ENCODE results near the gene IL17C. TPM values are rescaled to one million over a fixed set of nuclear protein-coding genes. Genes with fewer than 3 reads are reported as not detected.

IL17C gene
- polyA plus RNA-seq, 1 donor from 2014 or later: not detected

- Histone ChIP-seq H3K36me3 (ENCODE audit: insufficient read depth, low read length) (no peaks in the 10 kb centered on the region), H3K27ac (ENCODE audit: low read length) (no peak overlapping the region)
- TF ChIP-seq REST (IDR thresholded peaks at IDR 0.05; ENCODE audit: borderline replicate concordance) (no peak), EP300 (conservative IDR thresholded peaks at IDR 0.05; ENCODE audit: poor library complexity, severe bottlenecking) (no peak), RAD21 (conservative IDR thresholded peaks at IDR 0.05) (no peak), SMC3 (conservative IDR thresholded peaks at IDR 0.05; ENCODE audit: poor library complexity) (no peak), POLR2AphosphoS5 (IDR thresholded peaks at IDR 0.05) (no peak), EZH2 (IDR thresholded peaks at IDR 0.05; ENCODE audit: borderline replicate concordance, insufficient read depth, low read length, poor library complexity, severe bottlenecking) (no peak), TAF1 (IDR thresholded peaks at IDR 0.05; ENCODE audit: low read depth) (no peak), MXI1 (conservative IDR thresholded peaks at IDR 0.05; ENCODE audit: poor library complexity, severe bottlenecking) (no peak), CTCF (IDR thresholded peaks at IDR 0.05; ENCODE audit: poor library complexity, severe bottlenecking) (no peak)
Observed at GRCh38 chr16:88631384-88631783, 7.0 kb upstream of the IL17C start.

GRCh38 chr16:88631920-88632586 lies 6.3 kb upstream of the IL17C start:
- no peak overlapping the region for H3K9ac ChIP-seq (ENCODE audit: low read length)
- no peak overlapping the region for H3K27ac ChIP-seq (ENCODE audit: low read length)
- no peaks in the 10 kb centered on the region for H3F3A ChIP-seq (ENCODE audit: insufficient read depth, low read length, poor library complexity, severe bottlenecking)
- H3K4me2 ChIP-seq (ENCODE audit: low read length): no peak overlapping the region
- H3K36me3 ChIP-seq (ENCODE audit: insufficient read depth, low read length): no peaks in the 10 kb centered on the region
- no peak for TF ChIP-seq SMC3 (conservative IDR thresholded peaks at IDR 0.05; ENCODE audit: poor library complexity)
- TF ChIP-seq MXI1 (conservative IDR thresholded peaks at IDR 0.05; ENCODE audit: poor library complexity, severe bottlenecking): no peak
- no peak for TF ChIP-seq CTCF (IDR thresholded peaks at IDR 0.05; ENCODE audit: poor library complexity, severe bottlenecking)
- no peak for TF ChIP-seq RAD21 (conservative IDR thresholded peaks at IDR 0.05)
- no peak for TF ChIP-seq REST (IDR thresholded peaks at IDR 0.05; ENCODE audit: borderline replicate concordance)
- TF ChIP-seq EZH2 (IDR thresholded peaks at IDR 0.05; ENCODE audit: borderline replicate concordance, insufficient read depth, low read length, poor library complexity, severe bottlenecking): no peak
- TF ChIP-seq EP300 (conservative IDR thresholded peaks at IDR 0.05; ENCODE audit: poor library complexity, severe bottlenecking): no peak
- no peak for TF ChIP-seq POLR2AphosphoS5 (IDR thresholded peaks at IDR 0.05)
- TF ChIP-seq TAF1 (IDR thresholded peaks at IDR 0.05; ENCODE audit: low read depth): no peak
- no peak overlapping the region for H2AFZ ChIP-seq (ENCODE audit: low read depth, low read length)
- no peaks in the 10 kb centered on the region for H3K79me2 ChIP-seq (replicated peaks; ENCODE audit: insufficient read depth, low read length)
- no peak overlapping the region for H3K4me3 ChIP-seq (ENCODE audit: low read length)
- H3K9me2 ChIP-seq (ENCODE audit: insufficient read depth, low read length): no peaks in the 10 kb centered on the region
- H3K9me3 ChIP-seq (ENCODE audit: low read length): no peaks in the 10 kb centered on the region
- H3K27me3 ChIP-seq (ENCODE audit: insufficient read depth, low read depth, low read length): peaks cover 13% of the 10 kb centered on the region
- no peaks in the 10 kb centered on the region for H4K20me1 ChIP-seq (ENCODE audit: insufficient read depth)

More at GRCh38 chr16:88631384-88631783, 7.0 kb upstream of the IL17C start:
- Histone ChIP-seq H4K20me1 (ENCODE audit: insufficient read depth) (no peaks in the 10 kb centered on the region), H3K9ac (ENCODE audit: low read length) (no peak overlapping the region), H3F3A (ENCODE audit: insufficient read depth, low read length, poor library complexity, severe bottlenecking) (no peaks in the 10 kb centered on the region), H3K79me2 (replicated peaks; ENCODE audit: insufficient read depth, low read length) (no peaks in the 10 kb centered on the region), H3K9me2 (ENCODE audit: insufficient read depth, low read length) (no peaks in the 10 kb centered on the region), H2AFZ (ENCODE audit: low read depth, low read length) (no peak overlapping the region), H3K4me3 (ENCODE audit: low read length) (no peak overlapping the region), H3K27me3 (ENCODE audit: insufficient read depth, low read depth, low read length) (peaks cover 13% of the 10 kb centered on the region), H3K4me2 (ENCODE audit: low read length) (no peak overlapping the region), H3K9me3 (ENCODE audit: low read length) (no peaks in the 10 kb centered on the region)

All from neural cell (in vitro differentiated cells).